Calu3 (cell line): Measurements from ENCODE around the gene SMAD3. TPM values are rescaled to one million over a fixed set of nuclear protein-coding genes. Genes with fewer than 3 reads are reported as not detected.

Experiments used
- BruUV-seq: library from RNA; stranded (reverse); fragments of 400-500 nt; replicated peaks from 2 replicates; lab custom pipeline; 2021; lab: Mats Ljungman, UMichigan
- CTCF ChIA-PET: fragments of 300-600 bp; sonication (Branson Sonifier 250); formaldehyde crosslinking; loops from one replicate; lab custom pipeline; 2022; ENCODE audit warnings: antibody characterized with exemption; lab: Charles Lee
- DNase-seq: peaks from one replicate; pipeline ENCODE4 v3.0.0; 2022
- H3K27ac Mint-ChIP-seq: one replicate; pipeline ENCODE4 v1.8.0; 2022; ENCODE audit warnings: mixed read lengths; ENCODE audit not compliant: unreplicated experiment
- H3K27me3 Mint-ChIP-seq: one replicate; pipeline ENCODE4 v1.8.0; 2022; ENCODE audit warnings: mixed read lengths; ENCODE audit not compliant: unreplicated experiment
- H3K36me3 Mint-ChIP-seq: one replicate; pipeline ENCODE4 v1.8.0; 2022; ENCODE audit warnings: mild to moderate bottlenecking, moderate library complexity, mixed read lengths; ENCODE audit not compliant: insufficient read depth, unreplicated experiment
- H3K4me1 Mint-ChIP-seq: one replicate; pipeline ENCODE4 v1.8.0; 2022; ENCODE audit warnings: mild to moderate bottlenecking, low read depth, mixed read lengths; ENCODE audit not compliant: unreplicated experiment
- H3K4me3 Mint-ChIP-seq: one replicate; pipeline ENCODE4 v1.8.0; 2022; ENCODE audit warnings: mild to moderate bottlenecking, low read depth, moderate library complexity, mixed read lengths; ENCODE audit not compliant: unreplicated experiment
- H3K9me3 Mint-ChIP-seq: one replicate; pipeline ENCODE4 v1.8.0; 2022; ENCODE audit warnings: low read depth, mixed read lengths; ENCODE audit not compliant: unreplicated experiment
- intact Hi-C: fragments of 100-400 bp; cut with micrococcal nuclease; formaldehyde crosslinking; loops from one replicate; pipeline ENCODE4 v1.10.0; 2022; ENCODE audit not compliant: unreplicated experiment
- total RNA-seq: library from RNA; stranded (reverse); gene quantifications from 2 replicates; pipeline ENCODE4 v1.2.3, GENCODE V29; 2022
- TF ChIP-seq, protein P1 (sequence below): fragments of 200-600 bp; IDR thresholded peaks from one replicate; pipeline ENCODE4 v1.8.0; 2022; ENCODE audit warnings: antibody characterized with exemption; ENCODE audit not compliant: unreplicated experiment

SMAD3 gene
- total RNA-seq, 1 experiment from 2014 or later = 121 TPM

DNA sequence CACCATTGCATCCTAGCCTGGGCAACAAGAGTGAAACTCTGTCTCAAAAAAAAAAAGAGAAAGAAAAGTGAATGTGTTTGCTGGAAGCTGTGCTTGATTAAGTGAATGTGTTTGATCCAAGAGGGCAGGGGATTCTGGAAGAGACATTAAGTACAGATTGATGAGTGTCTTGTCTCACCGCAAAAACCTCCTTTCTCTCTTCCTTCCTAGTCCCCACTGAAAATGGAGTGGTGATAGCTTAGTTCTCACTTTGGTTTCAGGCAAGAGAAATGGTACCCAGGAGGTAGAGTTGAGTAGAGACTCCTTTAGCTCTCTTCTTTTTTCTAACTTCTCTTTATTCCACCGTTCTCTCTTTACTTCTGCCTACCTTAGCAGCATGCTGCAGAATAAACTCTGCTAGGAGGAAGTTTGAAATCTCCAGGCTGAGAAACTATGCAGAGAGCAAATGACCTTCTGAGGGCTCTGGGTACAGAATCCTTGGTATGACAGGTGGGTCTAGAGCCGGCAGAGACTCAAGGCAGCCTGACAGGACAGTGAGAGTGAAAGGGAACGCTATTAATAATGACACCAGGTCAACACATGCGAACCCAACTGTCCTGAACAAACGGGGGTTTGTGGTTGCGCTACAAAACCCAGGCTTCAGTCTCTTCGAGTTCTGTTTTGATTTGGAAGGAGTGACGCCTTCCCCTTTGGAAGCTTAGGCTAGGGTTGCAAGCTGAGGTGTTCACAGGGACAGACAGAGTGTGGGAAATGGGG is 74.9 kb downstream of the SMAD3 start:
- CTCF ChIA-PET = interaction anchor here (1.3 to 1.4 kb wide), 2 partner anchors 8 to 20 kb away, joined by 3 to 5 read pairs; no protein-coding TSS in a partner anchor
- intact Hi-C loops = no loop called here
- Mint-ChIP-seq H3K4me1 (peaks cover 92% of the 10 kb centered on the region), H3K36me3 (peaks cover 61% of the 10 kb centered on the region), H3K9me3 (no peaks in the 10 kb centered on the region), H3K27ac (peak overlapping the region; percentile 42), H3K27me3 (no peaks in the 10 kb centered on the region), H3K4me3 (no peak overlapping the region)
- TF ChIP-seq, protein P1, sequence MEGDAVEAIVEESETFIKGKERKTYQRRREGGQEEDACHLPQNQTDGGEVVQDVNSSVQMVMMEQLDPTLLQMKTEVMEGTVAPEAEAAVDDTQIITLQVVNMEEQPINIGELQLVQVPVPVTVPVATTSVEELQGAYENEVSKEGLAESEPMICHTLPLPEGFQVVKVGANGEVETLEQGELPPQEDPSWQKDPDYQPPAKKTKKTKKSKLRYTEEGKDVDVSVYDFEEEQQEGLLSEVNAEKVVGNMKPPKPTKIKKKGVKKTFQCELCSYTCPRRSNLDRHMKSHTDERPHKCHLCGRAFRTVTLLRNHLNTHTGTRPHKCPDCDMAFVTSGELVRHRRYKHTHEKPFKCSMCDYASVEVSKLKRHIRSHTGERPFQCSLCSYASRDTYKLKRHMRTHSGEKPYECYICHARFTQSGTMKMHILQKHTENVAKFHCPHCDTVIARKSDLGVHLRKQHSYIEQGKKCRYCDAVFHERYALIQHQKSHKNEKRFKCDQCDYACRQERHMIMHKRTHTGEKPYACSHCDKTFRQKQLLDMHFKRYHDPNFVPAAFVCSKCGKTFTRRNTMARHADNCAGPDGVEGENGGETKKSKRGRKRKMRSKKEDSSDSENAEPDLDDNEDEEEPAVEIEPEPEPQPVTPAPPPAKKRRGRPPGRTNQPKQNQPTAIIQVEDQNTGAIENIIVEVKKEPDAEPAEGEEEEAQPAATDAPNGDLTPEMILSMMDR = no peak
- DNase-seq = no peak
- BruUV-seq = no TSS peak

DNA sequence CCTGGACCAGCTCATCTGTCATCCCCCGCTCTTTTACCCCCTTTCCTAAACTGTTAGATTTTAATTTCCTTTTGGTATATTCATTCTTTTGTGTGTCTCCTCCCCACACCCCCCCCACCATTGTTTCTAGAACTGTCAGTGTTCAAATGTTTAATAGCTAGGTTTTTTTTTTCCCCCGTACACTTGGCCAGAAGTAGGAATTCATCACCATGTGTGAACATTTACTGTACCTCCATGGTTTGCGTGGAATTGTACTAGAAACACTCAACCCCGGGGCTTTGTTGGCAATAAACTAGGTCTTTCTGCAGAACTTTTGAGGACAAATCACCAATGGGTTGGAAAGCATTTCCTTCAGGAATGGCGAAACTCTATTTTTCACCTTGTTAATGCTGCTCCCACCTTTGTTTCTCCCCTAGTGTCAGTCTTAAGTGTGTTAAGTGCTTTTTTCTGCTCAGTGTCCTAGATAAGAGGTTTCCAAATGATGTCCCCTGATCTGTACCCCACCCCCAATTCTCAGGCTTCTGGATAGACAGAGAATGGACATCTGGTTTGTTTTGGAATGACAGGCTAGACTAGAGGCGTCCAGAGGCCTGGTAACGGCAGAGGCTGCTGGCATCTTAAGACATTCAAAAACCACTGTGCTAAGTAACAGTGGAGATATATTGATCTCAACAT is 76.8 kb downstream of the SMAD3 start:
- H3K4me3 Mint-ChIP-seq = no peak overlapping the region
- intact Hi-C loops = no loop called here
- H3K9me3 Mint-ChIP-seq = no peaks in the 10 kb centered on the region
- no peaks in the 10 kb centered on the region for H3K27me3 Mint-ChIP-seq
- peak overlapping the region; percentile 42 for H3K27ac Mint-ChIP-seq
- no TSS peak for BruUV-seq
- peaks cover 71% of the 10 kb centered on the region for H3K36me3 Mint-ChIP-seq
- peaks cover 95% of the 10 kb centered on the region for H3K4me1 Mint-ChIP-seq
- no peak for DNase-seq
- CTCF ChIA-PET = interaction anchor here (0.6 to 1.1 kb wide), 2 partner anchors 10 to 128 kb away, joined by 3 to 7 read pairs; no protein-coding TSS in a partner anchor
- TF ChIP-seq, protein P1 = no peak

DNA sequence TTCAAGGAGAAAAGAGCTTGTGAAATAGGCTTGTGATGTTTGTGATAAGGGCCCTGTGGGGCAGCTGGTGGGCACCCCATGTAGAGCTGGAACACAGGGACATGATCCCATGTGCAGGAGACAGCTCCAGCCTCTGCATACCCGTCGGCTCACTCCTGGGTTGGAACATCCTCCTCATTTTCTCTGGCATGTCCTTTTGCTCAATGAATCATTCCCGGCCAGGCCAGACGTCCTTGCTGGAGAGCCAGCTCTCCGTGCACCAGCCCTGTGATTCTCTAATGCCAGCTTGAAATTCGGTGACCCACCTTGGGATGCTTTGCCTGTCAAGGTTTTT is 77.3 kb downstream of the SMAD3 start:
- TF ChIP-seq, protein P1 = no peak
- H3K4me1 Mint-ChIP-seq = peaks cover 95% of the 10 kb centered on the region
- H3K4me3 Mint-ChIP-seq = no peak overlapping the region
- H3K9me3 Mint-ChIP-seq = no peaks in the 10 kb centered on the region
- H3K27ac Mint-ChIP-seq = peak overlapping the region; percentile 42
- intact Hi-C loops = no loop called here
- peaks cover 71% of the 10 kb centered on the region for H3K36me3 Mint-ChIP-seq
- no peak for DNase-seq
- no TSS peak for BruUV-seq
- H3K27me3 Mint-ChIP-seq = no peaks in the 10 kb centered on the region
- CTCF ChIA-PET = interaction anchor here (0.6 kb wide), 1 partner anchor 1039 kb away, joined by 7 read pairs; no protein-coding TSS in a partner anchor

DNA sequence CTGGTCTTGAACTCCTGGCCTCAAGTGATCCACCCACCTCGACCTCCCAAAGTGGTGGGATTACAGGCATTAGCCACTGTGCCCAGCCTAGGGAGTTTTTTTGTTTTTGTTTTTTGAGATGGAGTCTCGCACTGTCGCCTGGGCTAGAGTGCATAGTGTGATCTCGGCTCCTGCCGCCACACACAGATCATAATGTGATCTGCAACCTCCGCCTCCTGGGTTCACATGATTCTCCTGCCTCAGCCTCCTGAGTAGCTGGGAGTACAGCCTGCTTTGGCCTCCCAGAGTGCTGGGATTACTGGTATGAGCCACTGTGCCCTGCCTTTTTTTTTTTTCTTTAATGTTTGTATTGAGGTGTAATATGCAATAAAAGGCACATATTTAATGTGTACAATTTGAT is 78.2 kb downstream of the SMAD3 start:
- no peak for DNase-seq
- peaks cover 97% of the 10 kb centered on the region for H3K4me1 Mint-ChIP-seq
- intact Hi-C loops = no loop called here
- no peaks in the 10 kb centered on the region for H3K27me3 Mint-ChIP-seq
- CTCF ChIA-PET = no interaction called here
- no peak overlapping the region for H3K4me3 Mint-ChIP-seq
- BruUV-seq = no TSS peak
- TF ChIP-seq, protein P1 = no peak
- no peaks in the 10 kb centered on the region for H3K9me3 Mint-ChIP-seq
- H3K36me3 Mint-ChIP-seq = peaks cover 75% of the 10 kb centered on the region
- H3K27ac Mint-ChIP-seq = no peak overlapping the region
